Measurements from ENCODE around the gene TMEM234.

The TMEM234 gene

DNA sequence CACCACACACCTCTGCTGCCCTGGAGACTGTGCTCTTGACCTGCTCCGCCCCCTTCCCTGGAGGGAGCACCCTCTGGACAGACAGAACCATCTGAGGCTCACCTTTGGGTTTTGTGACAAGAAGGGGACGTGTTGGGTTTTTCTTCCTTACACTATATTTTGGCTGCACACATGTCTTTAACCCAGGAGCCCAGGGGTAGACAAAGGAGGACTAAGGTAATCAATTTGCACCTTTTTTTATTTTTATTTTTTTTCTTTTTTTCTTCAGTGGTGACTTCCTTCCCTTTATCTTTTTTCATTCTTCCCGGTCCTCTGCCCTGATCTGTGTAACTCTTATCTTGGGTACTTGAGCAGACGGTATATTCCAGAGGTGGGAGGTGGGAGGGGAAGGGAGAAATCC, 51.2 kb downstream of the TMEM234 start:
- no peak for DNase-seq

All from KG1 (cell line).